ENCODE data around the gene C20orf204. TPM values are rescaled to one million over a fixed set of nuclear protein-coding genes. Genes with fewer than 3 reads are reported as not detected.

C20orf204 gene
- polyA plus RNA-seq, 1 donor from 2014 or later = 6.0 TPM

- Histone ChIP-seq H3K27me3 (ENCODE audit: insufficient read depth, low read depth, low read length) (no peaks in the 10 kb centered on the region), H3K27ac (ENCODE audit: low read length) (no peak overlapping the region), H3K9me2 (ENCODE audit: insufficient read depth, low read length) (no peaks in the 10 kb centered on the region), H2AFZ (ENCODE audit: low read depth, low read length) (no peak overlapping the region), H3K36me3 (ENCODE audit: insufficient read depth, low read length) (peaks cover 8% of the 10 kb centered on the region), H3K9me3 (ENCODE audit: low read length) (no peaks in the 10 kb centered on the region), H3K79me2 (replicated peaks; ENCODE audit: insufficient read depth, low read length) (no peaks in the 10 kb centered on the region), H4K20me1 (ENCODE audit: insufficient read depth) (no peaks in the 10 kb centered on the region), H3K4me3 (ENCODE audit: low read length) (no peak overlapping the region), H3K9ac (ENCODE audit: low read length) (no peak overlapping the region), H3F3A (ENCODE audit: insufficient read depth, low read length, poor library complexity, severe bottlenecking) (no peaks in the 10 kb centered on the region), H3K4me2 (ENCODE audit: low read length) (no peak overlapping the region)
- TF ChIP-seq REST (IDR thresholded peaks at IDR 0.05; ENCODE audit: borderline replicate concordance) (no peak), EP300 (conservative IDR thresholded peaks at IDR 0.05; ENCODE audit: poor library complexity, severe bottlenecking) (no peak), RAD21 (conservative IDR thresholded peaks at IDR 0.05) (no peak), SMC3 (conservative IDR thresholded peaks at IDR 0.05; ENCODE audit: poor library complexity) (no peak), POLR2AphosphoS5 (IDR thresholded peaks at IDR 0.05) (no peak), EZH2 (IDR thresholded peaks at IDR 0.05; ENCODE audit: borderline replicate concordance, insufficient read depth, low read length, poor library complexity, severe bottlenecking) (no peak), TAF1 (IDR thresholded peaks at IDR 0.05; ENCODE audit: low read depth) (no peak), CTCF (IDR thresholded peaks at IDR 0.05; ENCODE audit: poor library complexity, severe bottlenecking) (no peak), MXI1 (conservative IDR thresholded peaks at IDR 0.05; ENCODE audit: poor library complexity, severe bottlenecking) (no peak)
Measured at GRCh38 chr20:64030371-64031134, 5.4 kb upstream of the C20orf204 start.

- Histone ChIP-seq H3K36me3 (ENCODE audit: insufficient read depth, low read length) (peaks cover 6% of the 10 kb centered on the region), H3F3A (ENCODE audit: insufficient read depth, low read length, poor library complexity, severe bottlenecking) (no peaks in the 10 kb centered on the region), H3K27ac (ENCODE audit: low read length) (no peak overlapping the region), H4K20me1 (ENCODE audit: insufficient read depth) (no peaks in the 10 kb centered on the region), H3K4me2 (ENCODE audit: low read length) (no peak overlapping the region), H3K79me2 (replicated peaks; ENCODE audit: insufficient read depth, low read length) (no peaks in the 10 kb centered on the region), H3K9me2 (ENCODE audit: insufficient read depth, low read length) (no peaks in the 10 kb centered on the region), H3K9ac (ENCODE audit: low read length) (no peak overlapping the region), H3K4me3 (ENCODE audit: low read length) (no peak overlapping the region), H2AFZ (ENCODE audit: low read depth, low read length) (no peak overlapping the region), H3K27me3 (ENCODE audit: insufficient read depth, low read depth, low read length) (peaks cover 1% of the 10 kb centered on the region), H3K9me3 (ENCODE audit: low read length) (no peaks in the 10 kb centered on the region)
- TF ChIP-seq SMC3 (conservative IDR thresholded peaks at IDR 0.05; ENCODE audit: poor library complexity) (no peak), EZH2 (IDR thresholded peaks at IDR 0.05; ENCODE audit: borderline replicate concordance, insufficient read depth, low read length, poor library complexity, severe bottlenecking) (no peak), REST (IDR thresholded peaks at IDR 0.05; ENCODE audit: borderline replicate concordance) (no peak), EP300 (conservative IDR thresholded peaks at IDR 0.05; ENCODE audit: poor library complexity, severe bottlenecking) (no peak), MXI1 (conservative IDR thresholded peaks at IDR 0.05; ENCODE audit: poor library complexity, severe bottlenecking) (no peak), CTCF (IDR thresholded peaks at IDR 0.05; ENCODE audit: poor library complexity, severe bottlenecking) (no peak), TAF1 (IDR thresholded peaks at IDR 0.05; ENCODE audit: low read depth) (no peak), POLR2AphosphoS5 (IDR thresholded peaks at IDR 0.05) (no peak), RAD21 (conservative IDR thresholded peaks at IDR 0.05) (no peak)
Measured at GRCh38 chr20:64031822-64032314, 4.1 kb upstream of the C20orf204 start.

Data from neural cell (in vitro differentiated cells).